ENCODE results near the gene AFAP1.

AFAP1 gene

DNA sequence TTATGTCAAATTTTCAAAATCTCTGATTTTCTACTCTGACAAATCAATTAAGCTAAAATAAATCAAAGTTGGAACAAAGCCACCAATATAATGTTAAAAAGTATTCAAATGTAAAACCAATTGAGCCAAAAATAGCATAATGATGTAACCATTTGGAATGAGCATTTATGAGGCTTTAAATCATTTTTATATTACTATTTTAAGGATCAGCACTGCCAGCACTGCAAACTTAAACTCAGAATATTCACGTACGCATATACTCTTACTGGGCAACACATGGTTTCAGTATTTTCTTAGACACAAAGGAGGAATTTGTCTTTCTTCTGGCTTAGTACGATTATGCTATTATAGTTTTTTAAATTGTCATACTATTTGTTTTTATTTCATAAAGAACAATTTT, 52.2 kb downstream of the AFAP1 start:
- ChIA-PET POLR2A (no interaction called here), CTCF (no interaction called here)
- Histone ChIP-seq H3K4me3 (ENCODE audit: low read depth, low read length) (no peak overlapping the region), H3K36me3 (ENCODE audit: control insufficient read depth in 2 of 2, insufficient read depth in 1 of 2, low read length in 2 of 2) (no peaks in the 10 kb centered on the region), H3K9me3 (ENCODE audit: control insufficient read depth, insufficient read depth, low read depth, low read length) (no peaks in the 10 kb centered on the region), H3K4me1 (ENCODE audit: control insufficient read depth, insufficient read depth, low read length) (peaks cover 6% of the 10 kb centered on the region; the same call in 1 of the 2 replicates), H3K27ac (ENCODE audit: extremely low read depth, low read depth, low read length) (no peak overlapping the region)
- TF ChIP-seq, protein P1, sequence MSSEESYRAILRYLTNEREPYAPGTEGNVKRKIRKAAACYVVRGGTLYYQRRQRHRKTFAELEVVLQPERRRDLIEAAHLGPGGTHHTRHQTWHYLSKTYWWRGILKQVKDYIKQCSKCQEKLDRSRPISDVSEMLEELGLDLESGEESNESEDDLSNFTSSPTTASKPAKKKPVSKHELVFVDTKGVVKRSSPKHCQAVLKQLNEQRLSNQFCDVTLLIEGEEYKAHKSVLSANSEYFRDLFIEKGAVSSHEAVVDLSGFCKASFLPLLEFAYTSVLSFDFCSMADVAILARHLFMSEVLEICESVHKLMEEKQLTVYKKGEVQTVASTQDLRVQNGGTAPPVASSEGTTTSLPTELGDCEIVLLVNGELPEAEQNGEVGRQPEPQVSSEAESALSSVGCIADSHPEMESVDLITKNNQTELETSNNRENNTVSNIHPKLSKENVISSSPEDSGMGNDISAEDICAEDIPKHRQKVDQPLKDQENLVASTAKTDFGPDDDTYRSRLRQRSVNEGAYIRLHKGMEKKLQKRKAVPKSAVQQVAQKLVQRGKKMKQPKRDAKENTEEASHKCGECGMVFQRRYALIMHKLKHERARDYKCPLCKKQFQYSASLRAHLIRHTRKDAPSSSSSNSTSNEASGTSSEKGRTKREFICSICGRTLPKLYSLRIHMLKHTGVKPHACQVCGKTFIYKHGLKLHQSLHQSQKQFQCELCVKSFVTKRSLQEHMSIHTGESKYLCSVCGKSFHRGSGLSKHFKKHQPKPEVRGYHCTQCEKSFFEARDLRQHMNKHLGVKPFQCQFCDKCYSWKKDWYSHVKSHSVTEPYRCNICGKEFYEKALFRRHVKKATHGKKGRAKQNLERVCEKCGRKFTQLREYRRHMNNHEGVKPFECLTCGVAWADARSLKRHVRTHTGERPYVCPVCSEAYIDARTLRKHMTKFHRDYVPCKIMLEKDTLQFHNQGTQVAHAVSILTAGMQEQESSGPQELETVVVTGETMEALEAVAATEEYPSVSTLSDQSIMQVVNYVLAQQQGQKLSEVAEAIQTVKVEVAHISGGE (tag by site-specific recombination; conservative IDR thresholded peaks at IDR 0.05; ENCODE audit: low read depth), result no peak

DNA sequence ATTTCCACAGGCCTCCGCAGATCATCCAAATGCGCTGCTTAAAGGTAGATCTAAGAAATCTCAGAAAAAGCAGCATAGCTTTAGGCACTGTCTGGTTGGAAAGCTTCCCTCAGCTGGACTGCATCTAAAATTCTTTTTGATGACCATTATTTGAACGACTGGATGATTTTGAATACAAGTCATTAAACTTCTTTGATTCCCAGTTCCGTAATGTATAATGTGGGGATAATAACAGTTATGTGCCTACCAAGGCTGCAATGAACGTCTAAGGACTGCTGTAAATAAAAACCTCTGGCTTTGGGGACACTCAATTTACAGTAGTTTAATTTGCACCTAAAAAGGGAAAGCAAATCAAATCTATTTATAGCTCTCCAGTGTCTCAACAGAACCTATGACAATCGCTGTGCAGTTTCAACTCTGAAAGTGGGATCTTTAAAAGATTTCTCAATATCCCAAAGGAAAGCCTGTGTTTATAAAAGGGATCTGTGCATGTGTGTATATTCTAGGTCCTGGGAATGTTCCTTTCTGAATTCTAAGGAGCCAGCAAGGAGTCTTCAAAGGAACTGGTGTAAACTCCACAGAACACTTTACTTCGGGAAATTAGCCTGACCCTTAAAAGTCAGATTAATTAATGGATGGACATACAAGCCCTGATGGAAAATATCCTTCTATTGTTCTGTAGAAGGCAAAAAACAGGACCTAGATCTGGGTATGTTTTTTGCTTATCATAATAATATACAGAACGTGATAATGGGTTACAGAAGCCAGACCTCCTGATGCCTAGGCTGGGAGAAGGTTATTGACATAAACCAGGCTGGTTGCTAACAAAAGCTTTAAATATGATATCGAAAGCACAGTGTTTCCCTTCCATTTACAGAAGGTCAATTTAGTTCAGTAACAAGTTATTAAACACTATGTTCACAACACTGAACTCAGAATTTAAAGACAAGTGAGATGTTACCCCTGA, 53.4 kb downstream of the AFAP1 start:
- POLR2A ChIA-PET, result no interaction called here
- H3K36me3 ChIP-seq (ENCODE audit: control insufficient read depth in 2 of 2, insufficient read depth in 1 of 2, low read length in 2 of 2), result no peaks in the 10 kb centered on the region
- TF ChIP-seq ZNF2 (tag by site-specific recombination; IDR thresholded peaks at IDR 0.05), result no peak
- no peak overlapping the region for H3K27ac ChIP-seq (ENCODE audit: extremely low read depth, low read depth, low read length)
- no peaks in the 10 kb centered on the region for H3K9me3 ChIP-seq (ENCODE audit: control insufficient read depth, insufficient read depth, low read depth, low read length)
- CTCF ChIA-PET, result no interaction called here
- H3K4me3 ChIP-seq (ENCODE audit: low read depth, low read length), result no peak overlapping the region
- peaks cover 6% of the 10 kb centered on the region; the same call in 1 of the 2 replicates for H3K4me1 ChIP-seq (ENCODE audit: control insufficient read depth, insufficient read depth, low read length)

DNA sequence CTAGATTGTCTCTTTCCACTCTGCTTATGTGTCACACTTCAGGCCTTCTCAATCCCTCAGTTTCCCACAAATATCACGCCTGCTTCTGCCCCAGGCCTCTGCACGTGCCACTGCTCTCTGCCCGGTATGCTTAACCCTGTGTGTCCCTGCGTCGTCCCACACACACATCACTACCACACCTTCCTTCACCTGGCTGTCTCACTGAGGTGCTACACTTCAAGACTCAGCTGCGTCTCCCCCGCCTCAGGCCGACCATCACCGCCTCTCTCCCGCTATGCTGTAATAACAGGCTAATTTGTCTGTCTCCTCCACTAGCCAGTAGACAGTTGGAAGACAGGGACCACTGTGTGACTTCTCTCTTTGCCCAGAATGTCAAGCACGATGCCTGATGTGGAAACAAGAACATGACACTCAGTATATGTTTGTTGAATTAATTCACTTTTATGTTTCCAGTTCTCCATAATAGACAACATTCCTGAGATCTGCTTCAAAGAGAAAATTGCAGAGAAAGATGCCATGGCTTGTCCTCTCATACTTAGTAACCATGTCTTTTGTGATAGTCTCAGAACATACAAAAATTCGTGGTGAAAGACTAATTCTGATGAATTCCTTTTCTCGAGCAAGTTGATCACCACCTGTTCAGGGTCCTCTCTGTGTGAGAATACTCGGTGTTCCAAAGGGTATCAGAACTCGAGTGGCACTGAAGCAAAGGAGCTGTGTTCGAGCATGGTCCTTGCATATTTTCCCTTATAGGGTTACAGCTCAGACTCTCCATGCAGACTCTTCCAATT, 54.2 kb downstream of the AFAP1 start:
- ChIA-PET CTCF (no interaction called here), POLR2A (no interaction called here)
- H3K36me3 ChIP-seq (ENCODE audit: control insufficient read depth in 2 of 2, insufficient read depth in 1 of 2, low read length in 2 of 2), result no peaks in the 10 kb centered on the region
- H3K4me3 ChIP-seq (ENCODE audit: low read depth, low read length), result no peak overlapping the region
- no peaks in the 10 kb centered on the region for H3K4me1 ChIP-seq (ENCODE audit: control insufficient read depth, insufficient read depth, low read length)
- H3K9me3 ChIP-seq (ENCODE audit: control insufficient read depth, insufficient read depth, low read depth, low read length), result no peaks in the 10 kb centered on the region
- TF ChIP-seq ZNF560 (tag by site-specific recombination; IDR thresholded peaks at IDR 0.05; ENCODE audit: borderline replicate concordance) (no peak), SCRT1 (tag by site-specific recombination; IDR thresholded peaks at IDR 0.05; ENCODE audit: borderline replicate concordance) (no peak), ZBTB8A (tag by site-specific recombination; IDR thresholded peaks at IDR 0.05) (no peak), ZNF423 (tag by site-specific recombination; IDR thresholded peaks at IDR 0.05) (no peak), ZNF184 (tag by site-specific recombination; IDR thresholded peaks at IDR 0.05) (no peak), ZNF155 (tag by site-specific recombination; IDR thresholded peaks at IDR 0.05) (no peak), ZNF621 (tag by site-specific recombination; IDR thresholded peaks at IDR 0.05) (no peak), HOXC10 (CRISPR knock-in tag; IDR thresholded peaks at IDR 0.05) (no peak), KLF1 (tag by site-specific recombination; IDR thresholded peaks at IDR 0.05) (no peak), ZNF561 (tag by site-specific recombination; IDR thresholded peaks at IDR 0.05; ENCODE audit: borderline replicate concordance) (no peak), ZNF391 (tag by site-specific recombination; IDR thresholded peaks at IDR 0.05; ENCODE audit: borderline replicate concordance, low read depth) (no peak), EGR2 (tag by site-specific recombination; IDR thresholded peaks at IDR 0.05; ENCODE audit: low read depth) (no peak), ZNF658 (tag by site-specific recombination; IDR thresholded peaks at IDR 0.05) (no peak), ZNF112 (tag by site-specific recombination; IDR thresholded peaks at IDR 0.05) (no peak), SETDB1 (IDR thresholded peaks at IDR 0.05; ENCODE audit: insufficient read length, low read length) (no peak)
- TF ChIP-seq, protein P2, sequence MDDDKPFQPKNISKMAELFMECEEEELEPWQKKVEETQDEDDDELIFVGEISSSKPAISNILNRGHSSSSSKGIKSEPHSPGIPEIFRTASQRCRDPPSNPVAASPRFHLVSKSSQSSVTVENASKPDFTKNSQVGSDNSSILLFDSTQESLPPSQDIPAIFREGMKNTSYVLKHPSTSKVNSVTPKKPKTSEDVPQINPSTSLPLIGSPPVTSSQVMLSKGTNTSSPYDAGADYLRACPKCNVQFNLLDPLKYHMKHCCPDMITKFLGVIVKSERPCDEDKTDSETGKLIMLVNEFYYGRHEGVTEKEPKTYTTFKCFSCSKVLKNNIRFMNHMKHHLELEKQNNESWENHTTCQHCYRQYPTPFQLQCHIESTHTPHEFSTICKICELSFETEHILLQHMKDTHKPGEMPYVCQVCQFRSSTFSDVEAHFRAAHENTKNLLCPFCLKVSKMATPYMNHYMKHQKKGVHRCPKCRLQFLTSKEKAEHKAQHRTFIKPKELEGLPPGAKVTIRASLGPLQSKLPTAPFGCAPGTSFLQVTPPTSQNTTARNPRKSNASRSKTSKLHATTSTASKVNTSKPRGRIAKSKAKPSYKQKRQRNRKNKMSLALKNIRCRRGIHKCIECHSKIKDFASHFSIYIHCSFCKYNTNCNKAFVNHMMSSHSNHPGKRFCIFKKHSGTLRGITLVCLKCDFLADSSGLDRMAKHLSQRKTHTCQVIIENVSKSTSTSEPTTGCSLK (tag by site-specific recombination; IDR thresholded peaks at IDR 0.05), result no peak
- no peak overlapping the region for H3K27ac ChIP-seq (ENCODE audit: extremely low read depth, low read depth, low read length)
